Activated T-helper 1 cell treated with anti-CD3 and anti-CD28 coated beads, Interleukin-2, amount 50 U/mL, for 16 hours (primary cell): ENCODE measurements around the gene ANO2.

Source experiments
- DNase-seq, 2 donors: peaks; one replicate each; pipeline ENCODE4 v3.0.0-alpha.2; 2020; ENCODE audit warnings: low read depth in 1 of 2, low spot score in 1 of 2

Gene ANO2

GRCh38 chr12:5627053-5627630 is 317.9 kb downstream of the ANO2 start:
- DNase-seq = no peak

- no peak for DNase-seq
Measured at GRCh38 chr12:5626151-5626550, 318.9 kb downstream of the ANO2 start.

- DNase-seq = no peak
Measured at GRCh38 chr12:5624486-5625272, 320.4 kb downstream of the ANO2 start.

- DNase-seq = no peak
Measured at GRCh38 chr12:5623411-5623810, 321.6 kb downstream of the ANO2 start.

- no peak for DNase-seq
Measured at GRCh38 chr12:5622280-5622679, 322.8 kb downstream of the ANO2 start.

GRCh38 chr12:5621329-5621728 is 323.7 kb downstream of the ANO2 start:
- DNase-seq = no peak

- no peak for DNase-seq
Measured at GRCh38 chr12:5620896-5621295, 324.2 kb downstream of the ANO2 start.

- DNase-seq = no peak
Measured at GRCh38 chr12:5619628-5620027, 325.4 kb downstream of the ANO2 start.

- no peak for DNase-seq
Measured at GRCh38 chr12:5616854-5617253, 328.2 kb downstream of the ANO2 start.

GRCh38 chr12:5615760-5616159 is 329.3 kb downstream of the ANO2 start:
- no peak for DNase-seq

- no peak for DNase-seq
Measured at GRCh38 chr12:5614256-5614655, 330.8 kb downstream of the ANO2 start.

- no peak for DNase-seq
Measured at GRCh38 chr12:5612556-5613410, 332.3 kb downstream of the ANO2 start.

GRCh38 chr12:5611162-5611561 is 333.9 kb downstream of the ANO2 start:
- no peak for DNase-seq

- DNase-seq = no peak
Measured at GRCh38 chr12:5599378-5599777, 345.7 kb downstream of the ANO2 start.

GRCh38 chr12:5593998-5594397 is 351.1 kb downstream of the ANO2 start:
- no peak for DNase-seq

GRCh38 chr12:5593086-5593485 is 352.0 kb downstream of the ANO2 start:
- DNase-seq = no peak

GRCh38 chr12:5592310-5592709 is 352.7 kb downstream of the ANO2 start:
- DNase-seq = no peak

GRCh38 chr12:5590316-5590715 is 354.7 kb downstream of the ANO2 start:
- no peak for DNase-seq

- DNase-seq = no peak
Measured at GRCh38 chr12:5589054-5589453, 356.0 kb downstream of the ANO2 start.

- no peak for DNase-seq
Measured at GRCh38 chr12:5588591-5588990, 356.5 kb downstream of the ANO2 start.

GRCh38 chr12:5588176-5588575 is 356.9 kb downstream of the ANO2 start:
- DNase-seq = no peak

GRCh38 chr12:5587711-5588121 is 357.3 kb downstream of the ANO2 start:
- no peak for DNase-seq
